HG02678 (cell line): Measurements from ENCODE around the gene CKLF.
A peak's percentile ranks its signal among the peaks of the same experiment; 100 is the strongest.
"Not testable (repeated sequence)": the region's sequence is repeated elsewhere in the genome, so short reads cannot be mapped to it uniquely, and the experiment has no call there.

Source experiments
- ATAC-seq: cut with Tn5 transposase; IDR thresholded peaks from one replicate; pipeline ENCODE4 v1.9.1; 2021; ENCODE audit warnings: mild to moderate bottlenecking, moderate library complexity; ENCODE audit not compliant: unreplicated experiment

CKLF gene

GRCh38 chr16:66566051-66566901, 13.9 kb downstream of the CKLF start, which contains the start of gene CMTM1:
Gene CMTM1, plus strand, starts transcription at chr16:66566439. Its CDS starts 75 bp downstream, at chr16:66566514.
- ATAC-seq: no peak

DNA sequence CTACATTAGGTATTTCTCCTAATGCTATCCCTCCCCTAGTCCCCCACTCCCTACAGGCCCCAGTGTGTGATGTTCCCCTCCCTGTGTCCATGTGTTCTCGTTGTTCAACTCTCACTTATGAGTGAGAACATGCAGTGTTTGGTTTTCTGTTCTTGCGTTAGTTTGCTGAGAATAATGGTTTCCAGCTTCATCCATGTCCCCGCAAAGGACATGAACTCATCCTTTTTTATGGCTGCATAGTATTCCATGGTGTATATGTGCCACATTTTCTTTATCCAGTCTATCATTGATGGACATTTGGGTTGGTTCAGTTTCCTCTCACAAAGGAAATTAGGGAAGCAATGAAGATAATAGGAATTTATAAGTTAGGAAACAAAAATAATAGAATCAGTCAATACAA, 14.9 kb downstream of the CKLF start:
- ATAC-seq: not testable (repeated sequence)

GRCh38 chr16:66568355-66568754, 16.0 kb downstream of the CKLF start:
- ATAC-seq: no peak

GRCh38 chr16:66569131-66569530, 16.8 kb downstream of the CKLF start:
- no peak for ATAC-seq

DNA sequence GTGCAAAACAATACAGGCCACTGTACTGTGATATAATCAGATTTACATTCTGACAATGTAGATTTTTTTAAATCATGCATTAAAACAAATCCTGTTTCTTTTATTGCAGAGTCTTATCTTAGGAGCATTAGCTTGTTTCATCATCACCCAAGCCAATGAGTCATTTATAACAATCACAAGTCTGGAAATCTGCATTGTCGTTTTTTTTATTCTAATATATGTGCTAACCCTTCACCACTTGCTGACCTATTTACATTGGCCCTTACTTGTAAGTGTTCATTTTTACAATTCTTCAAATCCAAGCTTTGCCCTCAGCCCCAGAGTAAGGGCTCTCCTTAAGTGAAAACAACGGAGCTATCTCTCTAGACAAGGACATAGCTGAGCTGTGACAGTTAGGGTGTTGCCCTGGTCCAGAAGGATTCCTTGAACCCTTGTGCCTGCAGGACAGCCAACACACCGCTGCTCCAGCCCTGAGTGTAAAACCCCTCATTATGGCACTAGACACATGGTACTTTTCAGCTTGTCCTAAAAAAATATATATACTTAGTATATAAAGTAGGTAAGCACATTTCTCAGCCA, 17.5 kb downstream of the CKLF start:
- ATAC-seq: no peak

DNA sequence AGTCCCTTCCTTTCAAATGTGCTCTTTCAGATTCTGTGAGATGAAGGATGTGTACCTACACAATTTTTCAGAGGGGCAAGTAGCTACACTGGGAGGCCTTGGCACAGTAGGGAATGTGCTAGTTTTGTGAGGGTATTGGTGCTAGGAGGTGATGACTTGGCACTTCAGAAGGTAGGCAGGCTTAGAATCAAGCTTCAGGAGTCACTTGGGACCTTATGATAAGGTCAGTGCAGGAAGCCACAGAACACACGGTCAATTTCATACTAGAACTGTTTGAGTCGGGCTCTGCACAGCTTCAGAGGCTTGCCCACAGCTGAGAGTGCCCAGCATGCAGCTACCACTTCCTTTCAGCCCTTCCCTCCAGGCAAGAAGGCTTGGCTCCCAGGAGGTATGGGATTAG, 20.0 kb downstream of the CKLF start:
- ATAC-seq: no peak

DNA sequence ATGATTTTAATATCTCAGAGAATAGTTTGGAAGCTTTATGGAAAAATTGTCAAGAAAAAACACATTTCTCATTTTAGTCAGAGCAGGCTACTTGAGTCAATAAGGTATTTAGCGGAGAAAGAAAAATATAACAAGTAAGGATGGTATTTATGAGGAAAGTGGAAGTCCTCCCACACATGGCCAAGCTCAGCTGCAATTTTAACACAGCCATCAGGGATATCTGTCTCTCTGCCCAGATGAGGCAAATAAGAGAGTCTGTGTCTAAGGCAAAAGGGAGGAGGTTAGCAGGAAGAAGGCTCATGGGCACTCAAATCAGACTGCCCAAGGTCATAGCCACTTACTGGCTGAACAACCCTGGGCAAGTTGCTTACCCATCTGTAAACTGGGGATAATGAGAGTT, 21.7 kb downstream of the CKLF start:
- no peak for ATAC-seq

- ATAC-seq: no peak
Measured at GRCh38 chr16:66574531-66574930, 22.2 kb downstream of the CKLF start.

- ATAC-seq: no peak
Measured at GRCh38 chr16:66575060-66575459, 22.7 kb downstream of the CKLF start.

DNA sequence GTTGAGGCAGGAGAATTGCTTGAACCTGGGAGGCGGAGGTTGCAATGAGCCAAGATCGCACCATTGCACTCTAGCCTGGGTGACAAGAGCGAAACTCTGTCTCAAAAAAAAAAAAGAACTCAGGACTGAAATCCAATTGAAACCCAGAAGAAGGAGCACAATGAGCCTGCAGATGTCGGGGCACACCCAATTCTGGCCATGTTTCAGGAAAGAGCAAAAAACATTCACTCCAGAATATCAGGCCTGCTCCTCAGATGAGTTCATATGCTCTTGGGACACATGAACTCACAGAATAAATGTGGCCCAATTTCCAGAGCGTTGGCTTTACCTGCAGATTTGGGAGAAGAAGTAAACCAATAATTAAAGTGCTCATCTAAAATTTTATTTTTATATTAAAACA, 23.9 kb downstream of the CKLF start:
- ATAC-seq: no peak

DNA sequence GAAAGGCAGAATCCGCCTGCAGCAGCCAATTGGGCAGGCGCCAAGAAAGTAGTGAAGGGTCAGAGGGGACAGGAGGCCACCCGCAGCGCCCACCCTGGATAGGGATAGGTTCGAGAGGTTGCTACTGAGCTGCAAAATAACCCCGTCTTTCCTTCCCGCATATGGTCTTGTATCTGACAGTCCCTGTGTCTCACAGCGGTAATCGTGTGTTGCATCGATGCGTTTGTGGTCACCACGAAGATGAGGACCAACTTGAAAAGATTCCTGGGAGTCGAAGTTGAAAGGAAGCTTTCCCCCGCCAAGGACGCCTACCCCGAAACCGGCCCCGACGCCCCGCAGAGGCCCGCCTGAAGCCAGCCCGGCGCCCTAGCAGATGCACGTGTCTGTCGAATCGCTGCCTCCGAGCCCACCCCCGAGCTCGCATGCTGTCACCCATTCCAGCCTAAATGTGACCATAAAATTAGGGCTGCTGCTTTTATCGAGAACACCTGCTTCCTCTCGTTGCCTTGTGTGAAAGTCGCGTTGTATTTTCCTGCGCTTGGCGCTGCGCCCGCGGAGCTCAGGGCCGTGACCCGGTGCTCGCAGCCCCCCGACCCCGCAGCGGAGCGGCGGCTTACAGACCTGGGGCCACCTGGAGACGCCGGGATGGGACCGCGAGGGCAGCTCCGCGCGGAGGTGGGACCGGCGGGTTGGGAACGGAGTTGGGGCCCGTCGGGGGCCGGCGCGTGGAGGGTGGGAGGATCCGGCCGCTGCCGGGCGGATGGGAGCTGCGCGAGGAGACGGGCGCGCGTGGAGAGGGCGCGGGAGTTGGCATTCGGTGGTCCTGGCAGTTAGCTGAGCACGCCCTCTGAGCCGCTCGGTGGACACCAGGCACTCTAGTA, 26.5 kb downstream of the CKLF start, which contains the start of gene CMTM2:
Gene CMTM2, plus strand, starts transcription at position 813 of the 881 bp plus-strand sequence. CDS start 145 bp downstream, outside the sequence.
- ATAC-seq: no peak

DNA sequence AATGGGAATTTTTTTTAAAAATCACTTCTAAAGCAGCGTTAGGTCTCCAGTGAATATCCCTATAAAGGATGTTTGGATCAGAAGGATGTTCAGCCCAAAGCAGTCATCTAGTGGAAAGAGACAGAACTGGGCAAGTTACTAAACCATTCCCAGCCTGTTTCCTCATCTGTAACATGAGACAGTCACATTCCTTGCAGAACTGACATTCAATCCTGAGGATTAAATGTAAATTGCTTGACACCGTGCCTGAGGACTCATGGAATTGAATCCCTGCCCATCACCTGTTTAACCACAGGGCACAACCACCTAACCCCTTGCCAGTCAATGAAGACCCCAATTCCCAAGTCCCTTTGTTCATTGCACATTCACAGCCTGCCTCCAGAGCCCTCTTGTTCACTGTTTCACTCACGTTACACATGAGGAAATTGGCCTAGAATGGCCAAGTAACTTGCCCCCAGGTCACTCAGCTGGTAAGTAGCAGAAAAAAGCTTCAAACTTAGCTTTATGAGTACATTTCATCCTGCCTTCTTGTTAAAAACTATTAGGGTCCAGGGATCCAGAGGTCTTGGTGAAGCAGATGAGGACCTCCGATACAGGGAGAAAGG, 28.3 kb downstream of the CKLF start:
- ATAC-seq: no peak

- no peak for ATAC-seq
Measured at GRCh38 chr16:66581246-66581952, 29.0 kb downstream of the CKLF start.

DNA sequence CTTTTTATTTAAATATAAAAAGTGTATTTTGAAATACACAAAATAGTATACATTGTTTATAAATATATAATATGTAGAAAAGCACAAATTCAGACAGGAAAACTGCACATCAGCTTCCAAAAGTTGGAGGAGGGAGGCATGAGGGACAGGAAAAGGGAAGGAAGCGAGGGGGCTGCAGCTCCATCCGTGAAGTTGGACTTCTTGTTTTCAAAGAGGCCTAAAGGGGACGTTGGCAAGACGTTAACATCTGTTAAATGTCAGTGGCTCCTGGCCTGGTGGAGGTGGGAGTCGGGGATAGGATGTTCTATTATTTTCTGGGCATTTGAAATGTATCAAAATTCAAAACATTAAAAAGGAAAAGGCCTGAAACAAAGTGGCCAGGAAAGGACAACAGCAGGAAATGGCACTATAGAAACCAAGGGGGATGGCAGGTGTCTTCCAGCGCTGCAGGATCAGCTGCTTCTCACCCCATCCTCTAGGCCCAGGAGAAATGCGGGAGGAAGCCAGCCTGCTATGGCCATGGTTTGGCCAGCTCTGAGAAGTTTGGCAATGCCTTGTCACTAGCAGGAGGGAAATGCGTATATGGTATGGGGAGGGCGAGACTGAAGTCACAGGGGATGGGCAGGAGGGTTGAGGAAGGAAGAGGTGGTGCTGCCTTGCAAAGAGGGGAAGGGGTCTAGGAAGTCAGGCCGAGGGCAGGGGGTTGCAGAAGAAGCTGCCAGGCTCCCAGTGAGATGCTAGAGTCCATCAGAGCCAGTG, 33.3 kb downstream of the CKLF start:
- ATAC-seq: no peak

DNA sequence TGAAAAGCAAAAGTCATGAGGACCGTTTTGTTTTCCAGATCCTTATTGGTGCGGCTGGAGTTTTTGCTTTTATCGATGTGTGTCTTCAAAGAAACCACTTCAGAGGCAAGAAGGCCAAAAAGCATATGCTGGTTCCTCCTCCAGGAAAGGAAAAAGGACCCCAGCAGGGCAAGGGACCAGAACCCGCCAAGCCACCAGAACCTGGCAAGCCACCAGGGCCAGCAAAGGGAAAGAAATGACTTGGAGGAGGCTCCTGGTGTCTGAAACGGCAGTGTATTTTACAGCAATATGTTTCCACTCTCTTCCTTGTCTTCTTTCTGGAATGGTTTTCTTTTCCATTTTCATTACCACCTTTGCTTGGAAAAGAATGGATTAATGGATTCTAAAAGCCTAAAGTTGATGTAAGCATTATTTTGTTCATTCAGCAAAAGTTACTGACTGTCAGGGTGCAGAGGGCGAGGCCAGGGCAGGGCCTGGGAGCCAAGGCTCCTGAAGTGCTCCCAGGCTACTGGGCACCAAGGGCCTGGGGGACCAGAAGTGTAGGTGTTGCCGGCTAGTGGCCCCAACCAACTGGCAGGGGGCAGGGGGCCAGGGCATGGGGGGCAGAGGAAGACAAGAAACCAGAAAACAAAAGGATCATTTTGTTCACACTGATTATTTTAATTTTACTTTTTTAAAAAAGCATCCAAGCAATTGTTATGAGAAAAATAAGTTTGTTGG, 35.7 kb downstream of the CKLF start:
- no peak for ATAC-seq

DNA sequence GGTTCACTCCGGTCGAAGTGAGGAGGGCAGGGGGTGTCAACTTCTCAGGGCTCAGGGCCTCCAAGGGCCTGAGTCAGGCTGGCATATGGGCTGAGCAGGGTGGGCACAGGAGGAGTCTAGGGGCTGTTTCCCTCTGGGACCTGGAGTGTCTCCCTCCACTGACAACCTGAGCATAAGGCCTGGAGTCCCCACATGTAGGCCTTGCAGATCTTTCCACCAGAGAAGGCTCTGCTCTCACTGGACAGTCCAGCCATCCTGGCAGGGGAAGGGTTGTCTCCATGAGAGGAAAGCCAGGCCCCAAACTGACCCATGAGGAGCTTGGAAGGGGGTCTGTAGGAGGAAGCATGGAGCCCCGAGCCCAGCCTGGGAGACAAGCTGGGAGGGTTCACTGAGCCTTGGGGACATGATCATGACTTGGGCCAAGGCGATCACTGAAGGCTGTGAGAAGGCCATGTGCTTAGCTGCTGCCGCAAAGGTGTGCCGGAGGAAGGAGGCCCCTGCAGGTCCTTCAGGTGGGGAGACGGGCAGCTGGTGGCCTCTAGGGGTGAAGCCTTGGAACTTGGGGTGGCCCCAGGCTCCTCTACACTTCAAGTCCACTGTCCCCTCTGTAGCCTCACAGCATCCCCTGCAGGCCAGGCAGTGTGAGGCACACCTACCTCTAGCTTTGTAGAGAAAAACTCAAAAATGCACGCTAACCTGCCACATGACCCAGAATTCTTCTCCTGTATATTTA, 36.8 kb downstream of the CKLF start:
- peak; percentile 69 for ATAC-seq

- no peak for ATAC-seq
Measured at GRCh38 chr16:66590322-66590721, 37.9 kb downstream of the CKLF start.

DNA sequence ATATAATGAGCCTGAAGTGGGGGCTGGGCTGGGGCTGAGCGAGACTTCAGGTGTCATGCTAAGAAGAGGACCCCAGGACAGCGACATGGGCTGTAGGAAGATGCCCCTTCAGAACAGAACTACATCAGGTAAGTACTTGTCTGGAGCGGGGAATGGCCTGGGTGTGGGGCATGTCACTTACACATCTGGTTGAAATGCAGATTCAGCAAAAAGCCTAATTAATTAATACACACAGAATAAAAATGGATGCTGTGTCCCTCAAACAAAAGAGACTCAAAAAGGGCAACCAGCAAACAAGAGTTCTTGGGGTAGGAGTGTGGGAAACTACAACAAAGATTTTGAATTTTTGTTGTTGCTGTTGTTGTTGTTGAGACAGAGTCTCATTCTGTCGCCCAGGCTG, 38.6 kb downstream of the CKLF start:
- ATAC-seq: no peak
